ENCODE results near the gene SLC38A6. TPM values are rescaled to one million over a fixed set of nuclear protein-coding genes. Genes with fewer than 3 reads are reported as not detected.
"Not testable (repeated sequence)": the region's sequence is repeated elsewhere in the genome, so short reads cannot be mapped to it uniquely, and the experiment has no call there.

Gene SLC38A6
- total RNA-seq, 2 experiments from 2014 or later = 9.4 to 10.0 TPM

GRCh38 chr14:61064856-61065255 lies 83.8 kb downstream of the SLC38A6 start:
- CTCF ChIA-PET = no interaction called here

GRCh38 chr14:61065656-61066055 lies 84.6 kb downstream of the SLC38A6 start:
- Mint-ChIP-seq H3K27me3 (no peaks in the 10 kb centered on the region), H3K27ac (no peak overlapping the region), H3K9me3 (no peaks in the 10 kb centered on the region), H3K36me3 (ENCODE audit: low read depth) (peaks cover 49% of the 10 kb centered on the region), H3K4me1 (ENCODE audit: low read depth) (no peaks in the 10 kb centered on the region), H3K4me3 (no peak overlapping the region)
- DNase-seq = no peak
- TF ChIP-seq CTCF (IDR thresholded peaks at IDR 0.05) = no peak
- intact Hi-C loops (cut with DNase I, micrococcal nuclease) = no loop called here
- Histone ChIP-seq H3K27me3 (ENCODE audit: control insufficient read depth in 1 of 2, insufficient read depth in 2 of 2, low read length in 2 of 2) (no peaks in the 10 kb centered on the region), H3K4me3 (ENCODE audit: low read length) (no peak overlapping the region), H3K4me1 (ENCODE audit: insufficient read depth, low read length) (no peaks in the 10 kb centered on the region), H3K9me3 (ENCODE audit: control insufficient read depth in 1 of 2, insufficient read depth in 1 of 2, low read length in 2 of 2) (no peaks in the 10 kb centered on the region), H3K36me3 (ENCODE audit: insufficient read depth, low read length) (no peaks in the 10 kb centered on the region), H3K27ac (ENCODE audit: low read depth in 1 of 2, low read length in 2 of 2) (no peak overlapping the region)
- ATAC-seq (ENCODE audit: poor library complexity) = no peak
- ChIA-PET POLR2A (no interaction called here), CTCF (no interaction called here)

More at GRCh38 chr14:61064856-61065255, 83.8 kb downstream of the SLC38A6 start:
- DNase-seq (no peak), ATAC-seq (ENCODE audit: poor library complexity) (no peak)
- Histone ChIP-seq H3K9me3 (ENCODE audit: control insufficient read depth in 1 of 2, insufficient read depth in 1 of 2, low read length in 2 of 2) (no peaks in the 10 kb centered on the region), H3K4me1 (ENCODE audit: insufficient read depth, low read length) (no peaks in the 10 kb centered on the region), H3K27me3 (ENCODE audit: control insufficient read depth in 1 of 2, insufficient read depth in 2 of 2, low read length in 2 of 2) (no peaks in the 10 kb centered on the region), H3K27ac (ENCODE audit: low read depth in 1 of 2, low read length in 2 of 2) (no peak overlapping the region), H3K36me3 (ENCODE audit: insufficient read depth, low read length) (no peaks in the 10 kb centered on the region), H3K4me3 (ENCODE audit: low read length) (no peak overlapping the region)
- no peak for TF ChIP-seq CTCF (IDR thresholded peaks at IDR 0.05)
- Mint-ChIP-seq H3K36me3 (ENCODE audit: low read depth) (peaks cover 46% of the 10 kb centered on the region), H3K27me3 (no peaks in the 10 kb centered on the region), H3K9me3 (no peaks in the 10 kb centered on the region), H3K4me1 (ENCODE audit: low read depth) (no peaks in the 10 kb centered on the region), H3K27ac (no peak overlapping the region), H3K4me3 (no peak overlapping the region)
- POLR2A ChIA-PET = no interaction called here
- intact Hi-C loops (cut with DNase I, micrococcal nuclease) = no loop called here

GRCh38 chr14:61072442-61072841 lies 91.4 kb downstream of the SLC38A6 start:
- H3K4me1 Mint-ChIP-seq (ENCODE audit: low read depth); H3K4me3 ChIP-seq (ENCODE audit: low read length); H3K36me3 ChIP-seq (ENCODE audit: insufficient read depth, low read length); ATAC-seq (ENCODE audit: poor library complexity); CTCF ChIA-PET; intact Hi-C loops (cut with DNase I, micrococcal nuclease); H3K9me3 ChIP-seq (ENCODE audit: control insufficient read depth in 1 of 2, insufficient read depth in 1 of 2, low read length in 2 of 2); H3K9me3 Mint-ChIP-seq; DNase-seq; H3K27ac ChIP-seq (ENCODE audit: low read depth in 1 of 2, low read length in 2 of 2); H3K27me3 ChIP-seq (ENCODE audit: control insufficient read depth in 1 of 2, insufficient read depth in 2 of 2, low read length in 2 of 2); H3K27ac Mint-ChIP-seq; H3K4me3 Mint-ChIP-seq; POLR2A ChIA-PET; H3K4me1 ChIP-seq (ENCODE audit: insufficient read depth, low read length); H3K27me3 Mint-ChIP-seq: not testable (repeated sequence)
- peaks cover 16% of the 10 kb centered on the region for H3K36me3 Mint-ChIP-seq (ENCODE audit: low read depth)

- Histone ChIP-seq H3K27ac (ENCODE audit: low read depth in 1 of 2, low read length in 2 of 2) (no peak overlapping the region), H3K4me1 (ENCODE audit: insufficient read depth, low read length) (no peaks in the 10 kb centered on the region), H3K4me3 (ENCODE audit: low read length) (no peak overlapping the region), H3K36me3 (ENCODE audit: insufficient read depth, low read length) (no peaks in the 10 kb centered on the region), H3K27me3 (ENCODE audit: control insufficient read depth in 1 of 2, insufficient read depth in 2 of 2, low read length in 2 of 2) (no peaks in the 10 kb centered on the region), H3K9me3 (ENCODE audit: control insufficient read depth in 1 of 2, insufficient read depth in 1 of 2, low read length in 2 of 2) (no peaks in the 10 kb centered on the region)
- Mint-ChIP-seq H3K9me3 (no peaks in the 10 kb centered on the region), H3K36me3 (ENCODE audit: low read depth) (peaks cover 11% of the 10 kb centered on the region), H3K4me1 (ENCODE audit: low read depth) (no peaks in the 10 kb centered on the region), H3K27me3 (no peaks in the 10 kb centered on the region), H3K4me3 (no peak overlapping the region), H3K27ac (no peak overlapping the region)
- intact Hi-C loops (cut with DNase I, micrococcal nuclease) = no loop called here
- CTCF ChIA-PET = no interaction called here
- no peak for TF ChIP-seq CTCF (IDR thresholded peaks at IDR 0.05)
- ATAC-seq (ENCODE audit: poor library complexity) (no peak), DNase-seq (no peak)
- POLR2A ChIA-PET = no interaction called here
These were observed 93.8 kb downstream of the SLC38A6 start for GRCh38 chr14:61074852-61075251.
